Central memory CD8-positive, alpha-beta T cell (primary cell): ENCODE data around the gene PRPSAP2.

ENCODE experiments used
- ATAC-seq: fragments of 150-1000 bp; cut with Tn5 transposase; replicated peaks from 2 replicates; pipeline ENCODE4 v1.10.0; 2022; ENCODE audit warnings: mild to moderate bottlenecking, moderate FRiP score, moderate number of reproducible peaks; ENCODE audit not compliant: poor library complexity, severe bottlenecking; ENCODE audit errors: extremely low read depth
- DNase-seq, 2 donors: peaks; one replicate each; pipeline ENCODE4 v3.0.0; 2021; ENCODE audit warnings: low spot score in 2 of 2
- H3K27ac Mint-ChIP-seq: one replicate; pipeline ENCODE4 v1.8.0; 2022; ENCODE audit warnings: low read depth, mild to moderate bottlenecking, moderate library complexity, mixed read lengths
- H3K27me3 Mint-ChIP-seq: one replicate; pipeline ENCODE4 v1.8.0; 2022; ENCODE audit warnings: mixed read lengths
- H3K36me3 Mint-ChIP-seq: one replicate; pipeline ENCODE4 v1.8.0; 2022; ENCODE audit warnings: mild to moderate bottlenecking, moderate library complexity, mixed read lengths; ENCODE audit not compliant: insufficient read depth
- H3K4me1 Mint-ChIP-seq: one replicate; pipeline ENCODE4 v1.8.0; 2022; ENCODE audit warnings: mixed read lengths
- H3K4me3 Mint-ChIP-seq: one replicate; pipeline ENCODE4 v1.8.0; 2022; ENCODE audit warnings: mild to moderate bottlenecking, moderate library complexity, mixed read lengths
- H3K9me3 Mint-ChIP-seq: one replicate; pipeline ENCODE4 v1.8.0; 2022; ENCODE audit warnings: mixed read lengths

PRPSAP2 gene

DNA sequence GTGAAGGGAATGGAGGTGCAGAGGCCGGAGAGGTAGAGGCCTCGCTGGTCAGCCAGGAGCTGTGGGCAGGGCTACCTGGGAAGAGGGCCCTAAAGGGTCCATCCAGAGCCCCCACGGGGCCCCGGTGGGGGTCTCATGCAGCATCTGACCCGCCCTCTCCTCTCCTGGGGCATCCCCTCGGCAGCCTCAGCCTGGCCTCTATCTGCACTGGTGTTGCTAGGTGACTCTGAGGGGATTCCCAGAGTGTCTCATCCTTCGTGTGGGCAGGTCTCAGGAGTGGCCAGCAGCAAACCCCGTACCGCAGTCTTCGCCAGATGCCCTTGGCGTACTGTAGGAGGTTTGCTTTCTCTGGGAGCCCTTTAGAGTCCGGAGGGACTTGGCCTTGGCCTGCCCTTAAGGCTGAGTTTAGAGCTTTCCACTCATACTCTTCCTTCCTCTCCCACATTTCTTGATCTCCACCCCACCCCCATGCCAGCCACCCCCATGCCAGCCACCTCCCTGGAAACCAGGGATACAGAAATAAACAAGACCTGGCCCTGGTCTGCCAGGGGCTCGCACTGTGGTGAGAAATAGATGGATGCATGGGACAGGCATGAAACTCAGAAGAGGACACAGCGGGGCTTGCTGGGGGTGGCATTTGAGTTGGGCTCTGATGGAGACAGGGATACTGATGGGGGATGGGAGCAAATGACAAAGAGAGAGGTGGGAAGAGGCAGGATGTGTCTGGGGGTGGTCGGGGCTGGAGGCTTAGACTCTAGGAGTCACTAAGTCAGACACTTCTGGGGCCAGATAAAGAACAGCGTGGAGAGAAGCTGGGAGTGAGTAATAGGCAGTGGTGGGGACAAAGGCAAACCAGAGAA lies 103.9 kb downstream of the PRPSAP2 start:
- peaks cover 4% of the 10 kb centered on the region for H3K36me3 Mint-ChIP-seq
- no peaks in the 10 kb centered on the region for H3K27me3 Mint-ChIP-seq
- H3K27ac Mint-ChIP-seq = no peak overlapping the region
- ATAC-seq (no peak), DNase-seq (no peak)
- H3K4me3 Mint-ChIP-seq = no peak overlapping the region
- no peaks in the 10 kb centered on the region for H3K9me3 Mint-ChIP-seq
- H3K4me1 Mint-ChIP-seq = peaks cover 5% of the 10 kb centered on the region

GRCh38 chr17:18962494-18962815 lies 104.5 kb downstream of the PRPSAP2 start:
- ATAC-seq (no peak), DNase-seq (no peak)
- Mint-ChIP-seq H3K9me3 (no peaks in the 10 kb centered on the region), H3K36me3 (peaks cover 4% of the 10 kb centered on the region), H3K27me3 (no peaks in the 10 kb centered on the region), H3K27ac (no peak overlapping the region), H3K4me1 (peaks cover 5% of the 10 kb centered on the region), H3K4me3 (no peak overlapping the region)

- ATAC-seq (no peak), DNase-seq (no peak)
- H3K9me3 Mint-ChIP-seq = no peaks in the 10 kb centered on the region
- peaks cover 4% of the 10 kb centered on the region for H3K36me3 Mint-ChIP-seq
- no peaks in the 10 kb centered on the region for H3K27me3 Mint-ChIP-seq
- H3K27ac Mint-ChIP-seq = no peak overlapping the region
- H3K4me3 Mint-ChIP-seq = no peak overlapping the region
- H3K4me1 Mint-ChIP-seq = peaks cover 5% of the 10 kb centered on the region
Observed at GRCh38 chr17:18963126-18964017, 105.4 kb downstream of the PRPSAP2 start.

GRCh38 chr17:18964018-18964351 lies 106.1 kb downstream of the PRPSAP2 start:
- Mint-ChIP-seq H3K27ac (no peak overlapping the region), H3K36me3 (peaks cover 4% of the 10 kb centered on the region), H3K9me3 (no peaks in the 10 kb centered on the region), H3K27me3 (no peaks in the 10 kb centered on the region), H3K4me1 (peaks cover 5% of the 10 kb centered on the region), H3K4me3 (no peak overlapping the region)
- ATAC-seq (no peak), DNase-seq (no peak)

GRCh38 chr17:18964550-18964949 lies 106.6 kb downstream of the PRPSAP2 start:
- peaks cover 5% of the 10 kb centered on the region for H3K4me1 Mint-ChIP-seq

GRCh38 chr17:18965530-18966236 lies 107.8 kb downstream of the PRPSAP2 start:
- H3K27me3 Mint-ChIP-seq = no peaks in the 10 kb centered on the region
- no peak overlapping the region for H3K27ac Mint-ChIP-seq
- no peak for ATAC-seq
- peaks cover 1% of the 10 kb centered on the region for H3K36me3 Mint-ChIP-seq
- H3K4me3 Mint-ChIP-seq = no peak overlapping the region
- DNase-seq = no peak
- peaks cover 3% of the 10 kb centered on the region for H3K4me1 Mint-ChIP-seq
- H3K9me3 Mint-ChIP-seq = no peaks in the 10 kb centered on the region

More at GRCh38 chr17:18964550-18964949, 106.6 kb downstream of the PRPSAP2 start:
- ATAC-seq (no peak), DNase-seq (no peak)
- H3K9me3 Mint-ChIP-seq = no peaks in the 10 kb centered on the region
- no peaks in the 10 kb centered on the region for H3K27me3 Mint-ChIP-seq
- H3K36me3 Mint-ChIP-seq = peaks cover 4% of the 10 kb centered on the region
- H3K27ac Mint-ChIP-seq = no peak overlapping the region
- no peak overlapping the region for H3K4me3 Mint-ChIP-seq

GRCh38 chr17:18966831-18967624 lies 109.1 kb downstream of the PRPSAP2 start:
- no peaks in the 10 kb centered on the region for H3K4me1 Mint-ChIP-seq
- peaks cover 2% of the 10 kb centered on the region for H3K36me3 Mint-ChIP-seq

DNA sequence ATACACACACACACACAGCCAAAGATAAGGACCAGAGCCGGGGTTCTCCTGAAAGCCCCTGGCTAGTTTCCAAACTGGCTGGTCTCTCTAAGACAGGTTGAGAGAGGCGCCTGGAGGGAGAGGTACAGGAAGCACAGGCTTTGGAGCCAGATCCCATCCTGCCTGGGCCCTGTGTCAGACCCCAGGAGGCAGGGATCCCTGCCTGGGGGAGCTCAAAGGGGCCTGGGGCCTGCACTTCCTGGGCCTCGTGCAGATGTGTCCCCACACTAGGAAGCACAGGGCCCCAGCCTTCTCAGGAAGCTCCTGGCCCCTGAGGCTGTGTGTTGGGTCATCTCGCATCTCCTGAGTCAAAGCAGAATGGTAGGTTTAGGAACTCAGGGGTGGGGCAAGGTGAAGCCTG lies 110.0 kb downstream of the PRPSAP2 start:
- no peak for DNase-seq

More at GRCh38 chr17:18966831-18967624, 109.1 kb downstream of the PRPSAP2 start:
- no peak overlapping the region for H3K27ac Mint-ChIP-seq
- H3K4me3 Mint-ChIP-seq = no peak overlapping the region
- H3K9me3 Mint-ChIP-seq = no peaks in the 10 kb centered on the region
- no peaks in the 10 kb centered on the region for H3K27me3 Mint-ChIP-seq
- ATAC-seq (no peak), DNase-seq (no peak)

GRCh38 chr17:18968345-18968744 lies 110.4 kb downstream of the PRPSAP2 start:
- H3K9me3 Mint-ChIP-seq = no peaks in the 10 kb centered on the region
- no peak overlapping the region for H3K27ac Mint-ChIP-seq

More for the DNA sequence above, 110.0 kb downstream of the PRPSAP2 start:
- H3K9me3 Mint-ChIP-seq = no peaks in the 10 kb centered on the region
- ATAC-seq = no peak
- no peak overlapping the region for H3K27ac Mint-ChIP-seq
- H3K4me3 Mint-ChIP-seq = no peak overlapping the region
- H3K27me3 Mint-ChIP-seq = no peaks in the 10 kb centered on the region
- H3K4me1 Mint-ChIP-seq = no peaks in the 10 kb centered on the region
- H3K36me3 Mint-ChIP-seq = peaks cover 2% of the 10 kb centered on the region

DNA sequence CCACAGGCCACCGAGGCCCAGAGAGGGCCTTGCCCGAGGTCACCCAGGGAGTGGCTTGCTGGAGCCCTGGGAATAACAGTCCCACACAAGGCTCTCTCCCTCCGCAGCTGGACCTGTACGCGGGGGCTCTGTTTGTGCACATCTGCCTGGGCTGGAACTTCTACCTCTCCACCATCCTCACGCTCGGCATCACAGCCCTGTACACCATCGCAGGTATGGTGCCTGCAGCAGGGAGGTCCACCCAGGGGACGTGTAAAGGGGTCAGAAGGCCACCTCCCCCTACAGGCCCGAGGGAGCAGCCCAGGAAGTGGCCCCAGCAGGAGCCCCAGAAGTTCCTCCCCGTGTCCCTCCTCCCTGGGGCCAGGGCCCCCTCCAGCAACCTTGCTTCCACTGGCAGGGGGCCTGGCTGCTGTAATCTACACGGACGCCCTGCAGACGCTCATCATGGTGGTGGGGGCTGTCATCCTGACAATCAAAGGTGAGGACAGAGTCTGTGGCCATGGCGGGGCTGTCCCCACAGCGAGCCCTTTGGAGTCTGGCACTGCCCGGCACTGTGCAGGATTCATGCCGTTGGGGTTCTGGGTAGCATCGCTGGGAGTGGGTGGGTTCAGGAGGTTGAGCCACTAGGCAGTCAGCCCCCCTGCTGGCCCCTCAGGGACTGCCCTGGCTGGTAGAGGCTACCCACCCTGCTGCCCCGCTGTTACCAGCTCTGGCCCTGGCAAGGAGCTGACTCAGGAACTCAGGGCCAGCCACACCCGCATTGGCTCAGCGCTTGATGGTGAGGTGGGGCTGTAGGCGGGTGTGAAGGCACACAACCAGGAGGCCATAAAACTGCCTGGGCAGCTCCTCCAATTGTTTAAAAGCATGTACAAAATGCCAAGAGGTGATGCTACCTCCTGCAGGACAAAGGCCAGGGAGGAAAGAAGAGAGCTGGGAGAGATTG lies 111.3 kb downstream of the PRPSAP2 start:
- Mint-ChIP-seq H3K27me3 (no peaks in the 10 kb centered on the region), H3K27ac (no peak overlapping the region), H3K4me3 (no peak overlapping the region), H3K36me3 (peaks cover 4% of the 10 kb centered on the region), H3K9me3 (no peaks in the 10 kb centered on the region), H3K4me1 (no peaks in the 10 kb centered on the region)
- no peak for ATAC-seq
- DNase-seq = no peak

More at GRCh38 chr17:18968345-18968744, 110.4 kb downstream of the PRPSAP2 start:
- Mint-ChIP-seq H3K4me1 (no peaks in the 10 kb centered on the region), H3K27me3 (no peaks in the 10 kb centered on the region), H3K36me3 (peaks cover 2% of the 10 kb centered on the region), H3K4me3 (no peak overlapping the region)
- ATAC-seq = no peak
- no peak for DNase-seq
